ENCODE results near the gene TTLL11. TPM values are rescaled to one million over a fixed set of nuclear protein-coding genes. Genes with fewer than 3 reads are reported as not detected.
A peak's percentile ranks its signal among the peaks of the same experiment; 100 is the strongest.

TTLL11 gene
- total RNA-seq, 1 donor from 2014 or later: 0.75 TPM

GRCh38 chr9:122131401-122132001, 38.4 kb upstream of the TTLL11 start:
- H3K36me3 ChIP-seq: no peaks in the 10 kb centered on the region
- Mint-ChIP-seq H3K27me3 (ENCODE audit: insufficient read depth, low read depth) (peaks cover 35% of the 10 kb centered on the region), H3K27ac (no peak overlapping the region), H3K4me1 (peaks cover 28% of the 10 kb centered on the region), H3K4me3 (no peak overlapping the region), H3K9me3 (no peaks in the 10 kb centered on the region), H3K36me3 (no peaks in the 10 kb centered on the region)
- H3K4me1 ChIP-seq: peaks cover 25% of the 10 kb centered on the region
- H3K9ac ChIP-seq: no peak overlapping the region
- no peak overlapping the region for H3K4me3 ChIP-seq
- H4K20me1 ChIP-seq (ENCODE audit: low read depth): peaks cover 42% of the 10 kb centered on the region
- no peaks in the 10 kb centered on the region for H3K9me3 ChIP-seq (ENCODE audit: low read depth)
- DNase-seq (ENCODE audit: low spot score): peak; percentile 74
- H2AFZ ChIP-seq (replicated peaks): no peak overlapping the region
- H3K79me2 ChIP-seq (ENCODE audit: low read depth): no peaks in the 10 kb centered on the region
- peak overlapping the region; percentile 62 for H3K4me2 ChIP-seq
- H3F3A ChIP-seq (ENCODE audit: low read depth): peaks cover 4% of the 10 kb centered on the region
- H3K27me3 ChIP-seq: peaks cover 100% of the 10 kb centered on the region
- H3K27ac ChIP-seq: no peak overlapping the region
- no peak for TF ChIP-seq CTCF (IDR thresholded peaks at IDR 0.05)
- no peak for TF ChIP-seq EZH2 (IDR thresholded peaks at IDR 0.05)
- no peak for TF ChIP-seq EZH2phosphoT487 (IDR thresholded peaks at IDR 0.05)

GRCh38 chr9:122130837-122131236, 37.7 kb upstream of the TTLL11 start:
- peaks cover 38% of the 10 kb centered on the region for H3K27me3 Mint-ChIP-seq (ENCODE audit: insufficient read depth, low read depth)
- H3K9me3 Mint-ChIP-seq: no peaks in the 10 kb centered on the region
- TF ChIP-seq EZH2phosphoT487 (IDR thresholded peaks at IDR 0.05) (no peak), EZH2 (IDR thresholded peaks at IDR 0.05) (no peak), CTCF (IDR thresholded peaks at IDR 0.05) (no peak)
- no peak overlapping the region for H2AFZ ChIP-seq (replicated peaks)
- no peak for DNase-seq (ENCODE audit: low spot score)
- H3K36me3 ChIP-seq: no peaks in the 10 kb centered on the region
- H3K27ac ChIP-seq: no peak overlapping the region
- no peak overlapping the region for H3K4me3 Mint-ChIP-seq
- peaks cover 40% of the 10 kb centered on the region for H4K20me1 ChIP-seq (ENCODE audit: low read depth)
- no peaks in the 10 kb centered on the region for H3K79me2 ChIP-seq (ENCODE audit: low read depth)
- H3K4me1 Mint-ChIP-seq: peaks cover 35% of the 10 kb centered on the region
- no peaks in the 10 kb centered on the region for H3K36me3 Mint-ChIP-seq
- no peak overlapping the region for H3K4me2 ChIP-seq
- H3K9ac ChIP-seq: no peak overlapping the region
- peaks cover 100% of the 10 kb centered on the region for H3K27me3 ChIP-seq
- H3F3A ChIP-seq (ENCODE audit: low read depth): peaks cover 4% of the 10 kb centered on the region
- H3K4me3 ChIP-seq: no peak overlapping the region
- no peak overlapping the region for H3K27ac Mint-ChIP-seq
- H3K9me3 ChIP-seq (ENCODE audit: low read depth): no peaks in the 10 kb centered on the region
- H3K4me1 ChIP-seq: peaks cover 29% of the 10 kb centered on the region

- H3K4me2 ChIP-seq: no peak overlapping the region
- H3K27me3 ChIP-seq: peaks cover 100% of the 10 kb centered on the region
- H3K36me3 Mint-ChIP-seq: no peaks in the 10 kb centered on the region
- no peaks in the 10 kb centered on the region for H3K36me3 ChIP-seq
- H3K9me3 ChIP-seq (ENCODE audit: low read depth): no peaks in the 10 kb centered on the region
- H3K4me3 Mint-ChIP-seq: peak overlapping the region; percentile 3
- H3K9ac ChIP-seq: no peak overlapping the region
- H3K27ac Mint-ChIP-seq: no peak overlapping the region
- no peaks in the 10 kb centered on the region for H3K79me2 ChIP-seq (ENCODE audit: low read depth)
- H3K9me3 Mint-ChIP-seq: no peaks in the 10 kb centered on the region
- H3K27ac ChIP-seq: no peak overlapping the region
- no peak overlapping the region for H3K4me3 ChIP-seq
- no peak for DNase-seq (ENCODE audit: low spot score)
- no peak overlapping the region for H2AFZ ChIP-seq (replicated peaks)
- peaks cover under 1% of the 10 kb centered on the region for H3F3A ChIP-seq (ENCODE audit: low read depth)
- H3K4me1 ChIP-seq: peaks cover 27% of the 10 kb centered on the region
- peaks cover 47% of the 10 kb centered on the region for H3K27me3 Mint-ChIP-seq (ENCODE audit: insufficient read depth, low read depth)
- H3K4me1 Mint-ChIP-seq: peaks cover 37% of the 10 kb centered on the region
- H4K20me1 ChIP-seq (ENCODE audit: low read depth): peaks cover 36% of the 10 kb centered on the region
- TF ChIP-seq EZH2 (IDR thresholded peaks at IDR 0.05) (no peak), CTCF (IDR thresholded peaks at IDR 0.05) (no peak), EZH2phosphoT487 (IDR thresholded peaks at IDR 0.05) (no peak)
Observed at GRCh38 chr9:122129969-122130368, 36.9 kb upstream of the TTLL11 start.

Data from neural progenitor cell (in vitro differentiated cells).